ENCODE data around the gene CEMP1. TPM values are rescaled to one million over a fixed set of nuclear protein-coding genes. Genes with fewer than 3 reads are reported as not detected.

Gene CEMP1
- total RNA-seq, 1 donor from 2014 or later, result not detected

GRCh38 chr16:2523801-2524231, 7.4 kb downstream of the CEMP1 start:
- peaks cover 60% of the 10 kb centered on the region for H3K36me3 ChIP-seq
- no peaks in the 10 kb centered on the region for H3K9me3 ChIP-seq (replicated peaks)
- intact Hi-C loops (cut with micrococcal nuclease), result no loop called here
- no peak overlapping the region for H3K27ac ChIP-seq (replicated peaks)
- TF ChIP-seq CTCF (IDR thresholded peaks at IDR 0.05; ENCODE audit: borderline replicate concordance), result no peak
- H3K4me3 ChIP-seq, result no peak overlapping the region
- no peaks in the 10 kb centered on the region for H3K27me3 ChIP-seq (ENCODE audit: low read depth)
- peaks cover 22% of the 10 kb centered on the region for H3K4me1 ChIP-seq
- DNase-seq, result no peak

- Histone ChIP-seq H3K4me3 (peak overlapping the region; percentile 77), H3K27ac (replicated peaks) (peak overlapping the region; percentile 88), H3K27me3 (ENCODE audit: low read depth) (no peaks in the 10 kb centered on the region), H3K9me3 (replicated peaks) (no peaks in the 10 kb centered on the region), H3K36me3 (peaks cover 41% of the 10 kb centered on the region), H3K4me1 (peaks cover 51% of the 10 kb centered on the region)
- intact Hi-C loops (cut with micrococcal nuclease), result no loop called here
- TF ChIP-seq CTCF (IDR thresholded peaks at IDR 0.05; ENCODE audit: borderline replicate concordance), result no peak
- DNase-seq, result no peak
Observed at GRCh38 chr16:2520784-2521531, 10.2 kb downstream of the CEMP1 start.

- Histone ChIP-seq H3K27me3 (ENCODE audit: low read depth) (no peaks in the 10 kb centered on the region), H3K27ac (replicated peaks) (peak within 1 kb of the TSS; percentile 88), H3K36me3 (peaks cover 36% of the 10 kb centered on the region), H3K9me3 (replicated peaks) (no peaks in the 10 kb centered on the region), H3K4me1 (peaks cover 58% of the 10 kb centered on the region), H3K4me3 (peak within 1 kb of the TSS; percentile 77)
- peak; percentile 94 for DNase-seq
- TF ChIP-seq CTCF (IDR thresholded peaks at IDR 0.05; ENCODE audit: borderline replicate concordance), result no peak
- intact Hi-C loops (cut with micrococcal nuclease), result no loop called here
Observed at GRCh38 chr16:2520097-2520783, 11.0 kb downstream of the CEMP1 start, which contains the start of gene AMDHD2. Gene AMDHD2, plus strand, starts transcription at chr16:2520371. Its CDS starts 88 bp downstream, at chr16:2520459.

- no peak for TF ChIP-seq CTCF (IDR thresholded peaks at IDR 0.05; ENCODE audit: borderline replicate concordance)
- no peaks in the 10 kb centered on the region for H3K27me3 ChIP-seq (ENCODE audit: low read depth)
- no peak for DNase-seq
- H3K4me1 ChIP-seq, result peaks cover 64% of the 10 kb centered on the region
- peak overlapping the region; percentile 88 for H3K27ac ChIP-seq (replicated peaks)
- intact Hi-C loops (cut with micrococcal nuclease), result no loop called here
- H3K9me3 ChIP-seq (replicated peaks), result no peaks in the 10 kb centered on the region
- H3K4me3 ChIP-seq, result peak overlapping the region; percentile 77
- H3K36me3 ChIP-seq, result peaks cover 30% of the 10 kb centered on the region
Observed at GRCh38 chr16:2519711-2520080, 11.5 kb downstream of the CEMP1 start.

GRCh38 chr16:2518823-2519710, 12.1 kb downstream of the CEMP1 start:
- DNase-seq, result no peak
- peaks cover 24% of the 10 kb centered on the region for H3K36me3 ChIP-seq
- intact Hi-C loops (cut with micrococcal nuclease), result no loop called here
- peak overlapping the region; percentile 77 for H3K4me3 ChIP-seq
- peaks cover 69% of the 10 kb centered on the region for H3K4me1 ChIP-seq
- TF ChIP-seq CTCF (IDR thresholded peaks at IDR 0.05; ENCODE audit: borderline replicate concordance), result no peak
- H3K27ac ChIP-seq (replicated peaks), result peak overlapping the region; percentile 88
- no peaks in the 10 kb centered on the region for H3K27me3 ChIP-seq (ENCODE audit: low read depth)
- no peaks in the 10 kb centered on the region for H3K9me3 ChIP-seq (replicated peaks)

Data from left ventricle myocardium inferior (tissue), 1 donor.